ENCODE data around the gene FCN2.

DNA sequence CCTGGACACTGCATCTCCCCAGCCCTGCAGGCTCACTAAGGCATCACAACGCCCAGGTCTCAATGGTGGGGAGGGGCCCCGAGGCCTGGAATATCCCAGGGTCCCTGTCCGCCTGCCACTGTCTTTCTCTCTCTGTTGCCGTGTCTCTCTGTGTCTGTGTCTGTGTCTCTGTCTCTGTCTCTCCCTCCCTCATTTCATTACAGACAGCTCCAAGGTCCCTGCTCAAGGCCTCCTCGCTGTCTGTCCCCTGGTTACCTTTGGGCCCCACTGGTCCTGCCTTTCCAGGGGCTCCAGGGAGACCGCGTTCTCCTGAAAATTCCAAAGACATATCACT is 33.9 kb downstream of the FCN2 start:
- TF ChIP-seq EZH2 (IDR thresholded peaks at IDR 0.05; ENCODE audit: borderline replicate concordance, low read length): no peak
- TF ChIP-seq, protein P1, sequence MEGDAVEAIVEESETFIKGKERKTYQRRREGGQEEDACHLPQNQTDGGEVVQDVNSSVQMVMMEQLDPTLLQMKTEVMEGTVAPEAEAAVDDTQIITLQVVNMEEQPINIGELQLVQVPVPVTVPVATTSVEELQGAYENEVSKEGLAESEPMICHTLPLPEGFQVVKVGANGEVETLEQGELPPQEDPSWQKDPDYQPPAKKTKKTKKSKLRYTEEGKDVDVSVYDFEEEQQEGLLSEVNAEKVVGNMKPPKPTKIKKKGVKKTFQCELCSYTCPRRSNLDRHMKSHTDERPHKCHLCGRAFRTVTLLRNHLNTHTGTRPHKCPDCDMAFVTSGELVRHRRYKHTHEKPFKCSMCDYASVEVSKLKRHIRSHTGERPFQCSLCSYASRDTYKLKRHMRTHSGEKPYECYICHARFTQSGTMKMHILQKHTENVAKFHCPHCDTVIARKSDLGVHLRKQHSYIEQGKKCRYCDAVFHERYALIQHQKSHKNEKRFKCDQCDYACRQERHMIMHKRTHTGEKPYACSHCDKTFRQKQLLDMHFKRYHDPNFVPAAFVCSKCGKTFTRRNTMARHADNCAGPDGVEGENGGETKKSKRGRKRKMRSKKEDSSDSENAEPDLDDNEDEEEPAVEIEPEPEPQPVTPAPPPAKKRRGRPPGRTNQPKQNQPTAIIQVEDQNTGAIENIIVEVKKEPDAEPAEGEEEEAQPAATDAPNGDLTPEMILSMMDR (IDR thresholded peaks at IDR 0.05; ENCODE audit: low read length): no peak
